NOMO-1 treated with DMSO at 0.1 percent for 48 hours (cell line): ENCODE results near the gene SDHB.

Source experiments
- DNase-seq: peaks from one replicate; lab custom pipeline; 2025; ENCODE audit not compliant: unreplicated experiment; lab: John Stamatoyannopoulos, UW

SDHB gene

DNA sequence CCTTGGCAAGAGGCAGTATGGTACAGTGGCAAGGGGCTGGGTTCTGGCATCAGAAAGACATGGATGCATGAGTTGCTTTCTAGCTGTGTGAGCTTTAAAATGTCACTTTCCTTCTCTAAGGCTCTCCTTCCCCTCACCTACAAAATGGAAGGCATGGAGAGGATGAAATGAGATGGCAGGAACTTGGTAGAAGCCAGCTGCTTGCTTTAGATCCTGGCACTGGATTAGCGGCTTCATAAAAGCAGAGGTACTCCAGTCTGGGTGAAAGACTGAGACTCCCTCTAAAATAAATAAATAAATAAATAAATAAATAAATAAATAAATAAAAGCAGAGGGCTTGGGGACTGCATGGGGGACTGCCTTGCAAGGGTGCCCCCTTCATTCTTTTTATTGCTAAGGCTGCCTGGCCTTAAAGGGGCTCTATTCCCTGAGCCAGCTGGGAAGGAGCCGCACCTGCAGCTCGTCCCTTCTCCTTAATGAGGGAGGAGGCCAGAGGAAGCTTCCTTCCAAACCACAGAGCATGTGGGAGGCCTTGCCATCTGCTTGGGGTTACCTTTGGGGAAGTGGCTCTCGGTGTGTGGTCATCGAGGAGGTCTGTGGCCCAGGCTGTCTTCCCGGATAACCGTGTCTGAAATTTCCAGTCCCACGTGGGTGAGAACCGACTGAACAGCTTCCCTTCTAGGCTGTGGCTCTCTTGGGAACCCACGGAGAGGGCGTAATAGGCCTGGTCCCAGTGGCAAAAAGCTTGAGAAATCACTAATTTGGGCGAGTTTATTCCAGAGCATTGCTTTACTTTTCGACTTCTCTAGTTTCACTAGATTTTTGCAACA is 40.1 kb downstream of the SDHB start:
- peak; percentile 77 for DNase-seq

DNA sequence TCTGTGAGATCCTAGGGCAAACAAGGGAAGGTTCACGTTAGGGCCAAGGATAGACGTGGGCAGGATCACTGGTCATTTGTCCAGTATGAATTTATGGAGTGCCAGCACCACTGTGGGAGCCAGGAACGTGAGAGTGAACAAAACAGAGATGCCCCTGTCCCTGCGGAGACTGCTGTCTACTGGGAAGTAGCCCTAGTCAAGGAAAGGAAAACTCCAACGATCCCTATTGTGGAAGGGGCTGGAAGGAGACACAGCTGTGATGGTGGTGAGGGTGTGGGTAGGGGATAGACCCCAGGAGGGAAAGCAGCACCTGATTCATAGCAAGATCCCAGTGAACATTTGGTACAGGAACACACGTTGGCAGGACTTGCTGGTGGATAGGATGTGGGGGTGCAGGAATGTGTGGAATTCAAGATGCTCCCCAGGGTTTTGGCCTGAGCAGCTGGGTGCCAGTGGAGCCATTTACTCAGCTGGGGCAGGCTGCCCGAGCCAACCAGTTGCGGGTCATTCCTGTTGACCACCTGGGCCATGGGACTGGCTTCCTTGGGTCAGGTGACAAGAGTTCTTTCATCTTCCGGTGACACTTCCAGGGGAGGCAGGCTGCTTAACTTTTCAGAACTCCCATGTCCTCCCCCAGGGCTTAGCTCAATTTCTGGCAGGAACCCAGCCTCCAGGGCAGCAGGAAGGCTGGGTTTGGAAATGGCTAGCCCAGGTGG is 40.9 kb downstream of the SDHB start:
- DNase-seq: no peak

DNA sequence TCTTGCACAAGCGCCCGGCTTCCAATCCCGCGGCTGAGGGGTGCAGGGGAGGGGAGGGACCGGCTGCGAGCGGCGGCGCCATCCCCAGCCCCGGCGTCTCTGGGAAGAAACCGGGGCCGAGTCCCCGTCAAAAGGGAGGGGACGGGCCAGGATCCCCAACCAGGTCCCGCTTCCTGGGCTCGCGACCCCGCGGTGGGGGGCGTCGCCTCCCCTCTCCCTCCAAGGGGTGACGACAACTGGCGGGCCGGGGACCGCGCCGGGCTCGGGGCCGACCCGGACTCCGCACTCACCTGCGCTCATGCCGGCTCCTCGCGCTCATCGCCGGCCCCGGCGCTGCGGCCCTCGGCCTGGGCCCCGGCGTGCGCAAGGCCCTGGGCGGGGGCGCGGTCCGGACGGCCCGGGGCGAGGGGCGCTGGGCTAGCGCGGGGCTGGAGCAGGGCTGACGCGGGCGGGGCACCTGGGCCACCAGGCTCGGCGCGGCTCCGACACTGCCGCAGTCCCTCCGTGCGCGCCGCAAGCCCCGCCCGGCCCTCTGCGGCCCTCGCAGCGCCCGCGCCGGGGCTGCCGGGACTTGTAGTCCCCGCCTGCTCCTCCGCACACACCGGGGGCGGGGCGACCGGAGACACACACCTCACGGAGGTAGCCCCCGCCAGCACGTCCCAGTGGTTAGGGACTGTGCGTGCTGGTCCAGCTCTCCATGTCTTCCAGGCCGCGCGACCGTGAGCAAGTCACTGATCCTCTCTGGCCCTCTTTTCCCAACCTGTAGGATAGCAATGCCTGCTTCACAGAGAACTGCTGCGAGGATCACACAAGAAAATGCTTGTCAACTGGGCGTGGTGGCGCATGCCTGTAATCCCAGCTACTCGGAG is 42.2 kb downstream of the SDHB start, which contains the start of gene ATP13A2:
Gene ATP13A2, minus strand, starts transcription at position 490 of the 869 bp plus-strand sequence. Its CDS starts 190 bp downstream, at position 300.
- peak; percentile 61 for DNase-seq

DNA sequence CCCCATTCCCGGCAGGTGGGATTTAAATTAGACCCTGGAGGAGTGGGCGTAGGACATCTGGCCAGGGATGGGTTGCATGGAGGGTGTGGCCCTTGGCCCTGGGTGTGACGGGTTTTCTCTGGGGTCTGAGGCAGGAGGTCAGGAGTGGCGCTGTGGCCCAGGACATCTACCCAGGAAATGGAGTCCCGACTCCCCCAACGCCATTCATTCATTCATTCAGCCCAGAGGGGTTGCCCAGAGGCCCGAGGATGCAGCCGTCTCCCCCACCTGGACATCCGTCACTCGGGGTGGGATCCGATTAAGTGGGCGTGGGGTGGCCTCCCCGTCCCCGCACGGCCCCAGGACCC is 42.8 kb downstream of the SDHB start:
- DNase-seq: no peak

DNA sequence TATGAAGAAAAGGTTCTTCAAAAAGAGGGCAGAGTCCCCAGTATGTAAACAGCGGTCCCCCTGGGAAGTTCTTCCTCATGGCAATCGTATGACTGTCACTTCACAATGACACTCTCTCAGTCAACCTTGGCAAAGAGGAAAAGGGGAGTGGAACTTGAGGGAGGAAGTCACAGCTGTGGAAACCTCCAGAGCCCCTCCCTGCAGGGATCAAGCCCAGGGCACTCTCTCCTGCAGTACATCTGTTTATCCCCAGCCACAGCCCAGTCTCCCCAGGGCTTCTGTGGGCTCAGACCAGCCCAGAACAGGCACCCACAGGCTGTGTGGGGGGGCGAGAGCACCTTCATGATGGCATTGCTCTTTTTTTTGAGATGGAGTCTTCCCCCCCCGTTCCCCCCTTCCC is 44.1 kb downstream of the SDHB start:
- DNase-seq: peak; percentile 8

DNA sequence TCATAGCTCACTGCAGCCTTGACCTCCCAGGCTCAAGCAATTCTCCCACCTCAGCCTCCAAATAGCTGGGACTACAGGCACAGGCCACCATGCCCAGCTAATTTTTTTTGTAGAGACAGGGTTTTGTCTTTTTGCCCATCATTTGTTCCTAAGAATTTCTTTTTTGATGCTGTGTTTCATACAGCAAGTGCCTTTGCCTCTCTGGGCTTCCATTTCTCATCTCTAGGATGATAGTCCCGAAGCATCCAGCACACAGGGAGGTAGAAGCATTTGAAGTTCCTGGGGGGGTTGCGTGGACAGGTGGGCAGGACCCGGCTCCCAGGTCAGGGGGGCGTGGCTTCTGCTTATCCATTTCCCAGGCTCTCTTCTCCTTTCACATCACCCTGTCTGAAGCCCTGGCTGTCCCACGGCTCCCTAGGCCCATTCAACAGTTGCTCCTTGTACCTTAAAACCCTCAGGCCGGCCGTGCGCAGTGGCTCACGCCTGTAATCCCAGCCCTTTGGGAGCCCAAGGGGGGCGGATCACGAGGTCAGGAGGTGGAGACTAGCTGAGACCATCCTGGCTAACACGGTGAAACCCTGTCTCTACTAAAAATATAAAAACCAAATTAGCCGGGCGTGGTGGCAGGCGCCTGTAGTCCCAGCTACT is 45.5 kb downstream of the SDHB start:
- no peak for DNase-seq

DNA sequence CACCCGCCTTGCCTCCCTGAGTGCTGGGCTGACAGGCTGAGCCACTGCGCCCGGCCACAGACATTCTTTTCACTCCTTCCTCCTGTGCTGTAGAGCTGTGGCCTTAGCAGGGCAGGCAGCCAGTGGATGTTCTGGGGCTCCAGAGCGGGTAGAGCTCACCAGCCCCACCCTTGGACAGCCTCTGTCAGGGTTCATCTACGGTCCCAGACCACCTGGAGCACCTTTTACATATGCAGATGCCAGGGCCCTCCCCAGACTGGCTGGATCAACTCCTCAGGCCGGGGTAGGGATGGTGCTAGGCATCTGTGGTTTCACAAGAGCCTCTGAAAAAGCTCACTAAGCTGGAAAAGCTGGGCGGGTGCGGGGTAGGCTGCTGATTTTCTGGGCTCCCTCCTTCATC is 46.7 kb downstream of the SDHB start:
- DNase-seq: no peak

DNA sequence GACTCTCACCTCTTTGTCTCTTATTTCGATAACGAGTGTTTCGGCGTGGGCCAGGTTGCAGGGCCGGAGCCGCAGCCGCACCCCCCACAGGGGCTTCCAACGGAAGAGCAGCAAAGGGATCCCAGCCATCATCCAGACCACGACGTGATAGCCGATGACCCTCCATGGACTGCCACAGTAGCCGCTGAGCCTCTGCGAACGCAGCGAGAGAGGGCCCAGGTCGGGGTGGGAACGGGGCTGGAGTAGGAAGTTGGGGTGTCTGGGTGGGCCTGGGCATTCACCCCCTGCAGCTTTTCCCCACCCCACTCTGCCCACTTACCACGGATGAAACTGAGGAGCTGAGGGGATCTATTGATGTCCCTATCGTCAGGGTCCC is 48.5 kb downstream of the SDHB start:
- DNase-seq: no peak

DNA sequence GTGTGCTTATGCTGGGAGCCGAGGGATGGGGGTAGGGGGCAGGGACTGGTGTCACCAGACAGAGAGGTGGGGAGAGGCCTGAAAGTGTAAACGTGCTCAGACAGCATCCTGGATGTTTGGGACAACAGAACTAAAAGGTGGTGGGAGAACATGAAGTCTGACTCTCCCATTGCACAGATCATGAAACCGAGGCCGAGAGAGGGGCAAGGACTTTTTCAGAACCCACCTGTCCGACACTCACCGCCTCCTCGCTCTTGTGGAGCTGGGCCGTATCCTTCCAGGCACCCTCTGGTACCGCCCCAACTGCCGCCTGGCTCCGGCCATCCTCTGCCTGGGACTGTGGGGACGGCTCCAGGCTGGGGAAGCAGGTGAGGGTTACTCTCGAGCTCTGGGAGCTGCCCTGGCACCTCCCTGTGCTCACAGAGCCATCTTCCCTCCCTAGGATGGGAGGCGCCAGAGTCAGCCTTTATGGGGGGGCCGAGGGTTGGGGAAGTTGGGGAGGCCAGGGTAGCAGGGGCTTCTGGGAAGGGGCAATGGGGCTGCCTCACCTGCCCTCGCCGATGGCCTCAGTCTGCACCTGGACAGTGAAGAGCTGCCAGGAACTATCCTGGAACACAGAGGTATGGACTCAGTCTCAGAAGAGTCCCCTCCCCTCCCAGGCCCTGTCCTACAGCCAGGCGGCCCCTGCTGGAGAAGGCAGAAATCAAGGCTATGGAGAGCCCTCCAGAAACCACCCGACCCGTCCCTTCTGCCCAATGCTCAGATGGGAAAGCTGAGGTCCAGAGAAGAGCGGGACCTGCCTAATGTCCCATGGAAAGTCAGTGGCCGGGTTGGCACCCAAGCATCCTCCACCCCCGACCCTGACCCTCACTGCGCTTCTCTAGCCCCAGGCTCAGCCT is 49.1 kb downstream of the SDHB start:
- no peak for DNase-seq

DNA sequence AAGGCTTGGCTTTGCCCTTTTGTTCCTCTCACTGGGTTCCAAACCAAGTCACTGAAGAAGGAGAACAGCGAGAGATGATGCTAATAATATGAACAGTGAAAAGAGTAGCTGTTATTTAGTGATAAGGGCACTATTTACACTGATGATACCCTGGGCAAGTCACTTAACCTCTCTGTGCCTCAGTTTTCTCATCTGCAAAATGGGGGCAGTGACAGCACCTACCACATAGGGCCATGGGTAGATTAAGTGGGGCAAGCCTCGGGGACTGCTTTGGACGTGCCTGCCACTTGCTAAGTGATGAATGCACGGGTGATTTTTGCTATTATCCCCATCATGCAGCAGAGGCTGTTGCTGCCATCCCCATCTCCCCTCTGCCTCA is 51.3 kb downstream of the SDHB start:
- DNase-seq: no peak

DNA sequence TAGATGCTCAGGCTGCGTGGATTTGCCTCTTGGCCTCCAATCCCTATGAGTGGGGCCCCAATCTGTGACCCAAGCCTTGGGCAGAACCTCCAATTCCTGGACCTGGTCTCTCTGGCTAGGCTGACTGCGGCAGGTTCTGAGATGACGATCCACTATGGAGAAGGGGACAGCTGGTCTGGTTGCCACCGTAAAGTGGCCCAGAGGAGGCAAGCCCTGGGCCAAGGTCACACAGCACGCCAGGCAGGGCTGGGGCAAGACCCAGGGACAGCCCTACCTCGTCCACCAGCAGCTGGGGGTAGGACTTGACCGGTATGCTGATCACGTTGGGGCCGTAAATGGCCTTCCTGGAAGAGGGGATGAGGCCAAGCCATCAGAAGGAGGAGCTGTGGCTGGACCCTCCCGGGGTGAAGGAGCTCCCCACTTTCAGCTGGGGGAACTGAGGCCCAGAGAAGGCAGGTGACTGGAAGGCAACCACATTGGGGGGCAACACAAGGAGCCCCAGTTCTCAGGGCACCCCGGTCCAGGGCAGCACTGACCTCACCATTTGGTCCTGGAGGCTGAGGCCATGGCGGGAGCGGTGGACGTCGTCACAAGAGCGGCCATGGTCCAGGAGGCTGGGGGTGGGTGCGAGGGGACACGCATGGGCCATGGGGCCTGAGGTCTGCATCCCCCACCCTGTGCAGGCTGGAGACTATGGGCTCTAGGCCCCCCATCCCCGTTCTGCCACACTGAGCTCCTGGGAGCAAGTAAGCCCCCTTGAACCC is 51.9 kb downstream of the SDHB start:
- DNase-seq: no peak

DNA sequence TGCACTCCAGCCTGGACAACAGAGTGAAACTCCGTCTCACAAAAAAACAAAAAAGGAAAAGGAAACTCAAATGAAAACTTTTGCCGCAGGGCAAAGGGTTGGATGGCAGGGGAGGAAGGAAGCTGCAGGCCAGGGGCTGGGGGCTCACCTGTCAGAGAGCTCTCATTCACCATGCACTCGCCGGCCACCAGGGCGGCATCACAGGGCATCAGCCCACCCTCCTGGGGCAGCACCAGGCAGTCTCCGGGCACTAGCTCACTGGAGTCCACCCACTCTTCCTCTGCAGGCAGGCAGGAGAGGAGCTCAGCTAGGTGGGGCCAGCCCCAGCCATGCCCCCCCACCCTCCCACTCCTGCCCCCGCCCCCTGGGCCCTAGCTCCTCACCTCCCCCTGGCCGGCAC is 54.0 kb downstream of the SDHB start:
- DNase-seq: no peak

DNA sequence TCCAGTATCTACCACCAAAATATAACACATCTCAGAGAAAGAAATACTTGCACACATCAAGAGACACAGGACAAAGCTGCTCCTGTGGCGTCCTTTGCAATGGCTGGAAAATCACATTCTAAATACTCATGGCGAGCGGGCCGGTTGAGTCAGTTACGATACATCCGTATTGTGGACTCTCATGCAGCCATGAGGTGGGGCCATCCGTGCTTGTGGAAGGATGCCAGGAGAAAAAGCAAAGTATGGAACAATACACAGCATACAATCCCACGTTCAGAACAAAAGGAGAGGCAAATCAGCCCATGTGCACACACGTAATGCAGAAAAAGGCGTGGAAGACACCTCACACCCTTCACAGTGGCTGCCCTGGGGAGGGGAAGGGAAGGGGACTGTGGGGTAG is 55.2 kb downstream of the SDHB start:
- no peak for DNase-seq

DNA sequence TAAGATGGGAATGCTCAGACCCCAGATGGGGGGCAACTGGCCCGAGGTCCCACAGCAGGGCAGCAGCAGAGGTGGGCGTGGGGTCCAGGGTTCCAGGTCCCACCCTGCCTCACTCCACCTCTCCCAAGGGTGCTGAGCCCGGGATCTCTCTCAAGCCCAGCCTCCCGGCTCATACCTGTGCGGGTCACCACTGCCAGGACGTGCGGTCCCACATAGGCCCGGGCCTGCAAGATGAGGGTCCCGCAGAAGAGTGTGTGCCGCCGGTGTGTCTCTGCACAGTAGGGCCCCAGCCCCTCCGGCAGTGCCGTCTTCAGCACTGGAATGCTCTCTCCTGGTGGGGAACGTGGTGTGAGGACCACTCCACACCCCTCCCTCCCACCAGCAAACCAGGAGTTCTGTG is 57.0 kb downstream of the SDHB start:
- DNase-seq: no peak

DNA sequence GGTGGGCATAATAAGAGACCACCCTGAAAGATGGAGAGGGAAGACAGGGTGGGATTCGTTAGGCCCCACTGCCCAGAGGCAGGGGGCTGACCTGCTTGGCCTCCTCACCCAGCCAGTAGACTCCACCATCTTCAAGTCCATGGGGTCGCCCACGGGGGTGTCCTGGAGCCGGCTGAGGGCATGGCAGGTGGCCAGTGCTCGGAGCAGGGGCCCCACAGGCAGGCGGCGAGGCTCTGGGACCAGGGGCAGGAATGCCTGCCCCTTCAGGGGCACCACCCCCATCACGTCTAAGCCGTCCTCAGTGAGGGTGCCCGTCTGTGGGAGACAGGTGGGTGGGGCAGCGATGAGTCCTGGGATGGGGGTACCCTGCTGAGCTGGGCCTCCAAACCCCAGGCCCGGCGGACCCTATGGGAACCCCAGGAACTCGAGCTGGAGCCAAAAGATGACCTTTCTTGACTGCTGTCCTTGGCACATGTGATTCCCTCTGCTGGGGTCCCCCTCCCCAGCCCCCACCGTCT is 60.3 kb downstream of the SDHB start:
- no peak for DNase-seq

DNA sequence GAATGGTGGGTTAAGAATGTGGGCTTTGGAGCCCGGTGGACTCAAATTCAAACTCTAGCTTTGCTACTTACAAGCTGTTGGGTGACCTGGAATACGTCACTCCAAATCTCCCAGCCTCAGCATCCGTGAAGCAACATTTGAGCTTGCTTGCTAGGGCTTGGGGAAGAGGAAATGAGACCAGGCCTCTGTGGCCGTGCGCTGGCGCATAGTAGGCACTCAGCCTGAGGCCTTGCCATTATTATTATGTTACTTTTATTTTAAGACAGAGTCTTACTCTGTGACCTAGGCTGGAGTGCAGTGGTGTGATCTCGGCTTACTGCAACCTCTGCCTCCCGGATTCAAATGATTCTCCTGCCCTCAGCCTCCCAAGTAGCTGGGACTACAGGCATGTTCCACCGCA is 61.2 kb downstream of the SDHB start:
- no peak for DNase-seq

DNA sequence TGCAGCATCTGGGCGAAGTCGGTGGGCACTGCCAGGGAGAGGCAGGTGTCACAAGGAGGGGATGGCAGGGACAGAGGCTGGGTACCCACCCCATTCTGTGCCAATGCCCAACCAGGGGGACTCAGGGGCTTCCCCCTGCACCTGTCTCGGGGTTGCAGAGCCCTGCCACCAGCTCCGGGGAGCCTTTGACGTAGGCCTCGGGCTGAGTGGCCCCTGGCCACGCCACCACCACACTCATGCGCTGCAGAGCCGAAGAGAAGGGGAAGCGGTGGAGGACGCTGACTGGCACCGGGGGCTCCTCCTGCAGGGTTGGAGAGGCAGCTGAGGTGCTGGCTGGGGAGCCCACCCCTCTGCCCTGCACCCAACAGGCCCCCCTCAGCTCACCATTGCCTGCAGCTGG is 61.7 kb downstream of the SDHB start:
- no peak for DNase-seq

DNA sequence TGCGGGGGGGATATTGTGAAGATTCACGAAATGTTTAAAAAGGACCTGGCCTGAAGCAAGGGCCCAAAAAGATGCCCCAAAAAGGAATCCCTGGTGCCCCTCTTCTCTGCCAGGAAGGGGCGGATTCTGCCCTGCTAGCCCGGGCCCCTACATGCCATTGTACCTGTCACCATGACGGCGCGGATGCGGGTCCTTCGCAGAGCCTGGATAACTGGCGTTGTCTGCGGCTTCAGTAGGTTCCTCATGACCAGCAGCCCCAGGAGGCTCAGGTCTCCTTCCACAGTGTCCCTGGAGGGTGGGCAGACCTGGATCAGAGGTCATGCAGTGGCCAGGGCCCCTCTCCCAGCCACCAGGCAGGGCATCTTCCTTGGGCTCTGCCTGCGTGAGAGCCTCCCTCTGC is 62.3 kb downstream of the SDHB start:
- no peak for DNase-seq

DNA sequence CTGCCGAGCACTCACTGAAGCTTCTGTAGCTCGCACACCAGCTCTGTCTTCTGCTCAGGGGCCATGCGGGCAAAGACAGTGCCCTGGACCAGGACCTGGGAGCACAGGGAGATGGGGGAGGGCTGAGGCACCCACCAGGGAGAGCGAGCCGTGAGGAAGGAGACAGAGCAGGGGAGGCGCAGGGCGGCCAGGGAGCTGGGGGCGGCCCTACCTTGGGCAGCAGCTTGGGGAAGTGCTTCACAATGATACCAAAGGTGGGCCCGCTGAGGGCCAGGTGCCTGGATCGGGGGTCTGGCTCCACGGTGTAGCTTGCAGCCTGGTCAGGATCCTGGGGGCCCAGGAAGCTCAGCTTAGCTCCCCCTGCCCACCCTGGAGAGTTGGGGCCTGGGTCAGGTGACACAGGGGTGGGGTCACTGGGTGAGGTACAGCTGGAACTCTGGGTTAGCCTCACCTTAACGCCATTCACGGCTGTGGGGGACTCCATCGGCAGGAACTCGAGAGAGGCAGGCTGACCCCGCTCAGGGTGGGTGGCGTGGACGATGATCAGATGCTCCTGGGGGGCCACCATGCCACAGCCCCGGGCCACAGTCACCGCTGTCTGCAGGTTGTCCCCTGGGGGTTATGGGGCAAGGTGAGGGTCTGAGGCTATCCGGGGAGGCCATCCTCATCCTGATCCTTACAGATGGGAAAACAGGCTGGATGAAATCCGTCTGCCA is 64.0 kb downstream of the SDHB start:
- DNase-seq: no peak
